Stomach (tissue), 9 donors: ENCODE measurements around the gene ELMO1. TPM values are rescaled to one million over a fixed set of nuclear protein-coding genes. Genes with fewer than 3 reads are reported as not detected.

Experiments
- DNase-seq, 2 donors: peaks; one replicate each; pipeline versions ENCODE4 v3.0.0 to v3.0.0-alpha.2; 2013 to 2019
- H3K27ac ChIP-seq, 5 donors: fragments of 200-600 bp in 4 of 5; sonication (generic) in 4 of 5; one replicate each; pipeline ENCODE4 v1.5.1; 2013 to 2019; ENCODE audit warnings: mild to moderate bottlenecking in 1 of 5, moderate library complexity in 1 of 5
- H3K27me3 ChIP-seq, 3 donors: fragments of 200-600 bp; sonication (generic); one replicate each; pipeline ENCODE4 v1.5.1; 2017 to 2019; ENCODE audit warnings: mixed run types in 1 of 3
- H3K36me3 ChIP-seq, 4 donors: fragments of 200-600 bp; sonication (generic); 1 replicate in 3 of 4; 2 replicates in 1 of 4; pipeline ENCODE4 v1.5.1; 2016 to 2019
- H3K4me1 ChIP-seq, 4 donors: fragments of 200-600 bp; sonication (generic); one replicate each; pipeline ENCODE4 v1.5.1; 2016 to 2019
- H3K4me3 ChIP-seq, 4 donors: fragments of 200-600 bp; sonication (generic) in 3 of 4; one replicate each; pipeline ENCODE4 v1.5.1; 2016 to 2019; ENCODE audit warnings: mild to moderate bottlenecking in 1 of 4
- H3K9me3 ChIP-seq, 4 donors: fragments of 200-600 bp; sonication (generic); one replicate each; pipeline ENCODE4 v1.5.1; 2016 to 2019
- CTCF ChIP-seq, 7 experiments: fragments of 450-650 bp in 4 of 7; fragments of 200-600 bp in 3 of 7; sonication (generic) in 3 of 7; IDR thresholded peaks; one replicate each; pipeline ENCODE4 v1.5.1; 2016 to 2019; ENCODE audit warnings: antibody characterized with exemption in 7 of 7, control low read depth in 2 of 7, mild to moderate bottlenecking in 1 of 7
- EP300 ChIP-seq: sonication (generic); formaldehyde crosslinking; IDR thresholded peaks from one replicate; pipeline ENCODE4 v1.6.1; 2017; ENCODE audit warnings: antibody characterized with exemption
- POLR2A ChIP-seq, 4 donors: fragments of 450-650 bp; IDR thresholded peaks; one replicate each; pipeline ENCODE4 v1.6.1; 2016; ENCODE audit warnings: antibody characterized with exemption in 4 of 4, control low read depth in 2 of 4, mild to moderate bottlenecking in 1 of 4, moderate library complexity in 1 of 4
- POLR2AphosphoS5 ChIP-seq, 3 donors: sonication (generic); formaldehyde crosslinking; IDR thresholded peaks; one replicate each; pipeline ENCODE4 v1.6.1; 2016; ENCODE audit warnings: antibody characterized with exemption in 3 of 3
- WGBS, 5 donors: extraction: QIAGEN DNeasy Blood & Tissue Kit in 3 of 5; methylation state at CpG; one replicate each; pipeline versions ENCODE4 v1.1.5 to v1.1.7; 2013 to 2018; 5-methylcytosine and 5-hydroxymethylcytosine counted together
- intact Hi-C: fragments of 100-400 bp; cut with DNase I; formaldehyde crosslinking; loops from one replicate; pipeline ENCODE4 v1.15.1; 2023; ENCODE audit warnings: low total_unique reads
- polyA plus RNA-seq, 3 donors: library from polyadenylated mRNA; stranded (reverse); fragments of 200-250 nt; gene quantifications; one replicate each; pipeline ENCODE4 v1.2.3, GENCODE V29; 2013
- total RNA-seq, 5 donors: library from RNA; depleted of rRNA; stranded (reverse); fragments of >200 nt; gene quantifications; one replicate each; pipeline versions ENCODE4 v1.1.0 to v1.2.3, GENCODE V29; 2014 to 2016
- donor health status: healthy with polysubstance abuse.
- donor health status: Bipolar disorder and iron deficiency.
- donor health status: healthy.

Gene ELMO1
- total and polyA plus RNA-seq, 8 donors, result 4.1 to 117 (median 44.8) TPM

- Histone ChIP-seq H3K36me3 (no peaks in the 10 kb centered on the region), H3K4me1 (peaks cover 0 to 2% (median 0%) of the 10 kb centered on the region in 4 donors), H3K9me3 (peaks cover 0 to 31% (median 8%) of the 10 kb centered on the region in 4 donors), H3K27me3 (no peaks in the 10 kb centered on the region), H3K4me3 (no peak overlapping the region), H3K27ac (no peak overlapping the region)
- 86 to 95% (median 94%) methylated on average over 4 of the region's 4 CpGs for WGBS, 5 donors
- intact Hi-C loops, result no loop called here
- TF ChIP-seq EP300 (no peak), POLR2AphosphoS5 (IDR thresholded peaks at IDR 0.05) (no peak), CTCF (IDR thresholded peaks at IDR 0.05) (no peak), POLR2A (IDR thresholded peaks at IDR 0.05) (no peak)
- DNase-seq, result no peak
These were observed 518.9 kb downstream of the ELMO1 start for GRCh38 chr7:36929791-36930190.

GRCh38 chr7:36928718-36929117 lies 519.9 kb downstream of the ELMO1 start:
- no peak overlapping the region for H3K4me3 ChIP-seq
- H3K27me3 ChIP-seq, result no peaks in the 10 kb centered on the region
- H3K36me3 ChIP-seq, result no peaks in the 10 kb centered on the region
- DNase-seq, result no peak
- TF ChIP-seq CTCF (IDR thresholded peaks at IDR 0.05), result no peak
- TF ChIP-seq POLR2A (IDR thresholded peaks at IDR 0.05), result no peak
- no peak for TF ChIP-seq POLR2AphosphoS5 (IDR thresholded peaks at IDR 0.05)
- TF ChIP-seq EP300, result no peak
- H3K9me3 ChIP-seq, result peaks cover 0 to 20% (median 3%) of the 10 kb centered on the region in 4 donors
- WGBS, 5 donors, result 79 to 100% (median 92%) methylated on average over 2 of the region's 2 CpGs
- H3K4me1 ChIP-seq, result peaks cover 0 to 10% (median under 1%) of the 10 kb centered on the region in 4 donors
- intact Hi-C loops, result no loop called here
- H3K27ac ChIP-seq, result no peak overlapping the region

- Histone ChIP-seq H3K36me3 (no peaks in the 10 kb centered on the region), H3K27ac (no peak overlapping the region), H3K27me3 (no peaks in the 10 kb centered on the region), H3K9me3 (peaks cover 0 to 16% (median 3%) of the 10 kb centered on the region in 4 donors), H3K4me3 (no peak overlapping the region), H3K4me1 (peaks cover 0 to 10% (median 2%) of the 10 kb centered on the region in 4 donors)
- WGBS, 5 donors, result 63 to 74% (median 72%) methylated on average over 5 of the region's 5 CpGs
- DNase-seq, result no peak
- intact Hi-C loops, result no loop called here
- TF ChIP-seq CTCF (IDR thresholded peaks at IDR 0.05), result no peak
- no peak for TF ChIP-seq POLR2AphosphoS5 (IDR thresholded peaks at IDR 0.05)
- TF ChIP-seq POLR2A (IDR thresholded peaks at IDR 0.05), result no peak
- TF ChIP-seq EP300, result no peak
These were observed 520.4 kb downstream of the ELMO1 start for GRCh38 chr7:36928311-36928710.

- Histone ChIP-seq H3K4me3 (no peak overlapping the region), H3K9me3 (peaks cover 0 to 11% (median 2%) of the 10 kb centered on the region in 4 donors), H3K27me3 (no peaks in the 10 kb centered on the region), H3K36me3 (no peaks in the 10 kb centered on the region), H3K27ac (no peak overlapping the region), H3K4me1 (peaks cover 0 to 10% (median 2%) of the 10 kb centered on the region in 4 donors)
- TF ChIP-seq CTCF (IDR thresholded peaks at IDR 0.05) (no peak), POLR2A (IDR thresholded peaks at IDR 0.05) (no peak), POLR2AphosphoS5 (IDR thresholded peaks at IDR 0.05) (no peak), EP300 (no peak)
- WGBS, 5 donors, result 61 to 83% (median 74%) methylated on average over 3 of the region's 3 CpGs
- no peak for DNase-seq
- intact Hi-C loops, result no loop called here
These were observed 523.0 kb downstream of the ELMO1 start for GRCh38 chr7:36925691-36926090.
